DOHH2 (cell line): ENCODE results near the gene SEPTIN5.
"Not testable (repeated sequence)": the region's sequence is repeated elsewhere in the genome, so short reads cannot be mapped to it uniquely, and the experiment has no call there.

ENCODE experiments used
- CTCF ChIP-seq: fragments of 200-600 bp; sonication (generic); IDR thresholded peaks from one replicate; pipeline ENCODE4 v1.5.1; 2014; ENCODE audit warnings: antibody characterized with exemption, mild to moderate bottlenecking, low read depth, low read length; ENCODE audit not compliant: poor library complexity, severe bottlenecking
- EZH2phosphoT487 ChIP-seq: fragments of 200-600 bp; sonication (generic); IDR thresholded peaks from 2 replicates; pipeline ENCODE4 v1.6.1; 2017; ENCODE audit warnings: borderline replicate concordance, mild to moderate bottlenecking, antibody characterized with exemption, low read length, moderate library complexity, mixed read lengths

DNA sequence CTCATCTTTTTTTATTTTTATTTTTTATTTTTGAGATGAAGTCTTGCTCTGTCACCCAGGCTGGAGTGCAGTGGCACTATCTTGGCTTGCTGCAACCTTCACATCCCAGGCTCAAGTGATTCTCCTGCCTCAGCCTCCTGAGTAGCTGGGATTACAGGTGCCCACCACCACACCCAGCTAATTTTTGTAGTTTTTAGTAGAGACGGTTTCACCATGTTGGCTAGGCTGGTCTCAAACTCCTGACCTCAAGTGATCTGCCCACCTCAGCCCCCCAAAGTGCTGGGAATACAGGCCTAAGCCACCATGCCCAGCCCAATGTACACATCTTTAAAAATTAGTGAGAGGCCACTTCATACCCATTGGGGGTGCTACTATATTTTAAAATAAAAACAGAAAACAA, 37.9 kb upstream of the SEPTIN5 start:
- TF ChIP-seq CTCF, EZH2phosphoT487: not testable (repeated sequence)
